ENCODE data around the gene MTMR6.

MTMR6 gene

GRCh38 chr13:25214491-25215252 is 72.6 kb downstream of the MTMR6 start:
- no peak for DNase-seq

GRCh38 chr13:25213715-25214114 is 73.6 kb downstream of the MTMR6 start:
- no peak for DNase-seq

GRCh38 chr13:25210842-25211569 is 76.3 kb downstream of the MTMR6 start:
- no peak for DNase-seq

GRCh38 chr13:25207291-25207810 is 79.9 kb downstream of the MTMR6 start:
- no peak for DNase-seq

- DNase-seq = no peak
Measured at GRCh38 chr13:25204863-25205262, 82.4 kb downstream of the MTMR6 start.

GRCh38 chr13:25203127-25203740 is 84.1 kb downstream of the MTMR6 start:
- DNase-seq = no peak

GRCh38 chr13:25200783-25201182 is 86.5 kb downstream of the MTMR6 start:
- no peak for DNase-seq

GRCh38 chr13:25198647-25199046 is 88.6 kb downstream of the MTMR6 start:
- DNase-seq = no peak

- DNase-seq = no peak
Measured at GRCh38 chr13:25196971-25197370, 90.3 kb downstream of the MTMR6 start.

Measured in activated CD8-positive, alpha-beta memory T cell treated with anti-CD3 and anti-CD28 coated beads for 24 hours (primary cell).